HL-60 (cell line): Measurements from ENCODE around the gene CD209.

Experiments used
- CTCF ChIP-seq: IDR thresholded peaks from one replicate; pipeline ENCODE4 v1.5.1; 2011; ENCODE audit warnings: low read length, control low read depth, inconsistent platforms; ENCODE audit not compliant: insufficient read depth
- TF ChIP-seq, protein P1 (sequence below): IDR thresholded peaks from 2 replicates; pipeline ENCODE4 v1.6.1; 2012; ENCODE audit warnings: low read depth; ENCODE audit not compliant: insufficient replicate concordance

- TF ChIP-seq CTCF, result no peak
- TF ChIP-seq, protein P1, sequence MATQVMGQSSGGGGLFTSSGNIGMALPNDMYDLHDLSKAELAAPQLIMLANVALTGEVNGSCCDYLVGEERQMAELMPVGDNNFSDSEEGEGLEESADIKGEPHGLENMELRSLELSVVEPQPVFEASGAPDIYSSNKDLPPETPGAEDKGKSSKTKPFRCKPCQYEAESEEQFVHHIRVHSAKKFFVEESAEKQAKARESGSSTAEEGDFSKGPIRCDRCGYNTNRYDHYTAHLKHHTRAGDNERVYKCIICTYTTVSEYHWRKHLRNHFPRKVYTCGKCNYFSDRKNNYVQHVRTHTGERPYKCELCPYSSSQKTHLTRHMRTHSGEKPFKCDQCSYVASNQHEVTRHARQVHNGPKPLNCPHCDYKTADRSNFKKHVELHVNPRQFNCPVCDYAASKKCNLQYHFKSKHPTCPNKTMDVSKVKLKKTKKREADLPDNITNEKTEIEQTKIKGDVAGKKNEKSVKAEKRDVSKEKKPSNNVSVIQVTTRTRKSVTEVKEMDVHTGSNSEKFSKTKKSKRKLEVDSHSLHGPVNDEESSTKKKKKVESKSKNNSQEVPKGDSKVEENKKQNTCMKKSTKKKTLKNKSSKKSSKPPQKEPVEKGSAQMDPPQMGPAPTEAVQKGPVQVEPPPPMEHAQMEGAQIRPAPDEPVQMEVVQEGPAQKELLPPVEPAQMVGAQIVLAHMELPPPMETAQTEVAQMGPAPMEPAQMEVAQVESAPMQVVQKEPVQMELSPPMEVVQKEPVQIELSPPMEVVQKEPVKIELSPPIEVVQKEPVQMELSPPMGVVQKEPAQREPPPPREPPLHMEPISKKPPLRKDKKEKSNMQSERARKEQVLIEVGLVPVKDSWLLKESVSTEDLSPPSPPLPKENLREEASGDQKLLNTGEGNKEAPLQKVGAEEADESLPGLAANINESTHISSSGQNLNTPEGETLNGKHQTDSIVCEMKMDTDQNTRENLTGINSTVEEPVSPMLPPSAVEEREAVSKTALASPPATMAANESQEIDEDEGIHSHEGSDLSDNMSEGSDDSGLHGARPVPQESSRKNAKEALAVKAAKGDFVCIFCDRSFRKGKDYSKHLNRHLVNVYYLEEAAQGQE, result no peak
These were observed 41.6 kb upstream of the CD209 start for GRCh38 chr19:7788933-7789323.
